ENCODE results near the gene C13orf46.
A peak's percentile ranks its signal among the peaks of the same experiment; 100 is the strongest.
"Not testable (repeated sequence)": the region's sequence is repeated elsewhere in the genome, so short reads cannot be mapped to it uniquely, and the experiment has no call there.

C13orf46 gene

GRCh38 chr13:113973218-113974164, at the start of gene C13orf46:
C13orf46 (minus strand) TSS chr13:113974076; CDS start chr13:113973997, 79 bp downstream.
- DNase-seq = no peak

GRCh38 chr13:114022876-114023275, 49.0 kb upstream of the C13orf46 start:
- DNase-seq = no peak

DNA sequence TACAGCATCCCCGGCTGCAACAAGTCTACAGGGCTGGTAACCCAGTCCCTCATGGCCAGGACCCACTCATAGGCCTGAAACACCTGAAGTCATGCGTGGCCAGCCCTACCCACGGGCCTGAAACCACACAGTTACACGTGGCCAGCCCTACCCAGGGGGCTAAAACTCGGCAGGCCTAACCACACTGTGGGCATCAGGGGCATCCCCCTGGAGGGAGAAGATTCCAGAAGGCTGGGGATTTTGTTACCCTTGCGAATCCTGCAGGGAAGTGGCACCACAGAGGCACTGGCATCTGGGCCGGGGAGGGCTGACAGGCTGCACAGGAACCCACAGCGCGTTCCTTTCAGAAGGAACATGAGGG, 48.4 kb upstream of the C13orf46 start:
- no peak for DNase-seq

- no peak for DNase-seq
These were observed 47.8 kb upstream of the C13orf46 start for GRCh38 chr13:114021464-114022308.

DNA sequence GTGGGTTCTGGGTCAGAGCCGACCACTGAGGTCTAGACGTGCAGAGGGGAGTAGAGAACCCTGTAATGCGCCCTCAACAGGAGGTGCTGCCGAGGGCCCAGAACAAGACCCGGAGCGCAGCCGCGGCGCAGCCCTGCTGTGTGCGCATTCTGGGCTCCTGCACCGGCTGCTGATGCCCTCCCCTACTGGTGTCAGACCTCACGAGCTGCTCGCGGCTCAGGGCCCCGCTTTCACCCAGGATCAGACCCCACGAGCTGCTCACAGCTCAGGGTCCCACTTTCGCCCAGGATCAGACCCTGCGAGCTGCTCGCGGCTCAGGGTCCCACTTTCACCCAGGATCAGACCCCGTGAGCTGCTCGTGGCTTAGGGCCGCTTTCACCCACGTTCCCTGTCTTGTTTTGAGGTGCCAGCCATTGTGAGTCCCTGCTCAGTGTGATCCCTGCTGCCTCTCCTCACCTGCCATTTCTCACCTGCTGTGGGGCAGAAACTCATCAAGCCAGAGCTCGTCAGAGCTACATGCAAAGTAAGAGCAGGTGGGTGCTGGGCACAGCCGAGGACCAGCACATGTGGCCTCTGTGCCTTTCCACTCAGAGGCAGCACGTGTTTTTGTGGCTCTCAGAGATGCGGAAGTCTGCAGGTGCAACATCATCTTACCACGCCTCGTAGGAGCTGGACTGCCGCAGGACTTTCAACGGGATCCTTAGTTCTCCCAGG, 47.0 kb upstream of the C13orf46 start:
- DNase-seq = peak; percentile 34

GRCh38 chr13:114020134-114020533, 46.3 kb upstream of the C13orf46 start:
- DNase-seq = not testable (repeated sequence)

GRCh38 chr13:114019367-114019766, 45.5 kb upstream of the C13orf46 start:
- no peak for DNase-seq

DNA sequence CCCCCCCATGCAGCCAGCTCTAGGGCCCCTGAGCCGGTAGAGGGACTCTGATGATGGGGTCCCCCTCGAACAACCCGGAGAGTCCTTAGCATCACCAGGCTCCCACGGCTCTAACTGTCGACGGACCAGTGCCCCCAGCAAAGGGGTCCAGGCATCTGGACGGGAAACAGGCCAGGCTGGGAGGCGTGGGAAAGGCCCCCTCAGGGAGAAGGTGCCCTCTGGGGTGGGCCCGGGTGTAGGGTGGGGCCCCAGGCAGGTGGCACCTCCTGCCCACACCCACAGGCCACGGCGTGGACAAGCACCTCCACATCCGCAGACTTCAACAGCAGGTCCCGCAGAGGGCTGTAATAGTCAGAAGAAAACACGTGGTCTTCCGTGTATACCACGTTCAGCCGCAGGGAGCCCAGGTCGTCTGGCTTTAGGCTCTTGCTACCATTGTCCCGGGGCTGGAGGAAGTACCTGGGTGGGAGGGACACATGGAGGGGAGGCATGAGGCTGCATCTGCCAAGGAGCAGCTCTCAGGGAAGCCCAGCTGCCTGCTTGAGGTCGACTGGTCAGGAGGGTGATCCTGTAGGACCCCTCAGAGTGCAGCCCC, 44.7 kb upstream of the C13orf46 start:
- no peak for DNase-seq

DNA sequence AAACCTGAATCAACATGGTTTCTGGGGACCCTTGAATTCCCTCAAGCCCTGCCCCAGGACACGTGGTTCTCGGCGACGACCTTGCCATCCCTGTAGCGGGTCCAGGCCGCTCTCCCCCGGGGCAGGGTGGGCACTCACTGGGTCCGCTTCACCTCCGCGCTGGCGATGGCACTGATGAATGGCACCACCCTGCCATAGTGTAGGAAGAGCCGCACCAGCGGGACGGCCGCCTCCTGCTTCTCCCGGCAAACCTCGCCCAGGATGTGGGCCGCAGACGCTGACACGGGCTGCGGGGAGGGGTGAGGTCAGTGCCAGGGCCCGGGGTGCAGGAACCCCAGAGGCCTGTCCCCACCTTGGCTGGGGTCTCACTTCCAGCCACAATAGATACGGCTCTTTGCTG, 44.1 kb upstream of the C13orf46 start:
- no peak for DNase-seq

- no peak for DNase-seq
These were observed 43.3 kb upstream of the C13orf46 start for GRCh38 chr13:114017028-114017630.

DNA sequence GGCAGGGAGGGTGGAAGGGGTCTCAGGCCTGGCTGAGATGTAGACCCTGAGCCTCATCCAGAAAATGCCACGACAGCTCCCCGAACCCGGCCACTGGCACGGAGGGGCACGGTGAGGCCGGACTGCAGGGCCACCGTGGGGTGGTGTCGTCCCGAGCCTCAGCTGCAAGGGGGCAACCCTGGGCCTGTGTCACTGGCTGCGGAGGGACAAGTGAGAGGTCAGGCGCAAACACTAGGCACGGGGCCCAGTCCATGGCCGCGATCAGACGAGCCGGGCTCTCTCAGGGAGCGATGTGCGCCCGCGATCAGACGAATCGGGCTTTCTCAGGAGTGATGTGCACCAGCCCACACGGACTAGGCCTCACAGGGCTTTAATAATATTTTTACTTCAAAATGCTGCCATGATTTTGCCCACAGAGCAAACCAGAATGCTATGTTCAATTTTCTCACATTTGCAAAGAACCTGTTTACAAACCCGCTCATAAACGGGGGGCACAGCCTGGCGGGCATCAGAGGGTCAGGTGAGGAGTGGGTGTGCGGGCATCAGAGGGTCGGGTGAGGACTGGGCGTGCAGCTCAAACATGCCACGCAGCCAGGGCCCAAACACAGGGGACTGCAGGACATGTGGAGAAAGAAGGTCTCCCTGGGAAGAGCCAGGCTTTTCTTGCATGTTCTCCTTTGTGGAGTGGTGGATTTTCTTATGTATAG, 42.6 kb upstream of the C13orf46 start:
- DNase-seq = no peak

DNA sequence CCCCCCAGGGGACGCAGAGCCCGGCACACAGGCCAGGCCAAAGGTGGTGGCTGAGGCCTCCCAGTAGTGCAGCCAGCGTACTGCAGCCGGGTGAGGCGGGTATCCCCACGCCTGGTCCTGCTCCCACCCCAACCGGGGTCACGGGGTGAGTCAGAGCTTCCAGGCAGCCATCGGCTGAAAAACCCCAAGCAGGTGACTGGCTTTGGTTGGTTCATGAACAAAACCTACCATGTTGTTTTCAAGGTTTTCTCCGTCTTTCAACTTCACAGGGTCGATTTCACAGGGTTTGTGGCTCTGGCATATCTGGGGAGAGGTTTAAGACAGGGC, 42.1 kb upstream of the C13orf46 start:
- no peak for DNase-seq

- DNase-seq = no peak
These were observed 41.5 kb upstream of the C13orf46 start for GRCh38 chr13:114015111-114015968.

DNA sequence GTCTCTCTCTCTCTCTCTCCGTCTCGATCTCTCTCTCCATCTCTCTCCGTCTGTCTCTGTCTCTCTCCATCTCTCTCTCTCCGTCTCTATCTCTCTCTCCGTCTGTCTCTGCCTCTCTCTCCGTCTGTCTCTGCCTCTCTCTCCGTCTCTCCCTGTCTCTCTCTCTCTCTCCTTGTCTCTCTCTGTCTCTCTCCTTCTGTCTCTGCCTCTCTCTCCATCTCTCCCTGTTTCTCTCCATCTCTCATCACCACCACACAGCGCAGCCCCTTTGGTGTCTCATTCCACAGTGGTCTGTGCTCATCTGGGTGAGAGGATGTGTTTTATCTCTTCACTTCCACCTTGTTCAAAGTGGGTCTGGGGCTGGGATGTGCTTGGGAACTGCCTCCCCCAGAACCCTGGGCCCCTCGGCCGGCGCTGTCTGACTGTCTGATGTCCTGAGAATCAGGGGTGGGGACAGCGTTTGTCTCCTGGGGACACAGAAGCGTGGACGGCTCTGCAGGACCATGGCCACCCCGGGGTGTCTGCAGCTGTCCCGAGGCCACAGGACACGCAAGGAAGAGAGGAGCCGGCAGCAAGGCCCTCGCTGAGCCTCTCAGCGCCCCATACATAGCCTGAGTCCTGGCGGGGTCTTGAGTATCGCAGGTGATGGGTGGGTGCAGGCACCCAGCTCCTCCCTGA, 40.2 kb upstream of the C13orf46 start:
- no peak for DNase-seq

DNA sequence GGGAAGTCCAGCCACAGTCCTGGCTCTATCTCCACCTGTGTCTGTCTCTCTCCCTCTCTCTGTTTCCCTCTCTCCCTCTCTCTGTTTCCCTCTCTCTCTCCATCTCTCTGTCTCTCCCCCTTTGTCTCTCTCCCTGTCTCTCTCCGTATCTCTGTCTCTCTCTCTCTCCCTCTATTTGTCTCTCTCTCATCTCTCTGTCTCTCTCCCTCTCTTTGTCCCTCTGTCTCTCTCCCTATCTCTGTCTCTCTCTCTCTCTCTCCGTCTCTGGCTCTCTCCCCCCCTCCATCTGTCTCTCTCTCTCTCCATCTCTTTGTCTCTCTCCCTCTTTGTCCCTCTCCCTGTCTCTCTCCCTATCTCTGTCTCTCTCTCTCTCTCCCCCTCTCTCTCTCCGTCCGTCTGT, 39.5 kb upstream of the C13orf46 start:
- no peak for DNase-seq

GRCh38 chr13:114012921-114013320, 39.0 kb upstream of the C13orf46 start:
- DNase-seq = no peak

DNA sequence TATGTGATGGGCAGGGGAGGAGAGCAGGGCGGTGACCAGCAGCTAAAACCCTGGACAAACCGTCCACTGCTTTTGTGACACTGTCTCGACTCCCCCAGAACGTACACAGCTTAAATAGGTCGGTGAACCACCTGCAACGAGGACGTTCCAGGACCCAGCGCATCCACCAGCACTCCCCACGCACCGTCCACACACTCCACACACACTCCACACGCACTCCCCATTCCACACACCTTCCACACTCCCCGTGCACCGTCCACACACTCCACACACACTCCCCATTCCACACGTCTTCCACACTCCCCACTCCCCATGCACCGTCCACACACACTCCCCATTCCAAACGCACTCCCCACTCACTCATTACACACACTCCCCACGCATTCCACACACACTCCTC, 38.3 kb upstream of the C13orf46 start:
- no peak for DNase-seq

GRCh38 chr13:114011226-114011625, 37.4 kb upstream of the C13orf46 start:
- no peak for DNase-seq

DNA sequence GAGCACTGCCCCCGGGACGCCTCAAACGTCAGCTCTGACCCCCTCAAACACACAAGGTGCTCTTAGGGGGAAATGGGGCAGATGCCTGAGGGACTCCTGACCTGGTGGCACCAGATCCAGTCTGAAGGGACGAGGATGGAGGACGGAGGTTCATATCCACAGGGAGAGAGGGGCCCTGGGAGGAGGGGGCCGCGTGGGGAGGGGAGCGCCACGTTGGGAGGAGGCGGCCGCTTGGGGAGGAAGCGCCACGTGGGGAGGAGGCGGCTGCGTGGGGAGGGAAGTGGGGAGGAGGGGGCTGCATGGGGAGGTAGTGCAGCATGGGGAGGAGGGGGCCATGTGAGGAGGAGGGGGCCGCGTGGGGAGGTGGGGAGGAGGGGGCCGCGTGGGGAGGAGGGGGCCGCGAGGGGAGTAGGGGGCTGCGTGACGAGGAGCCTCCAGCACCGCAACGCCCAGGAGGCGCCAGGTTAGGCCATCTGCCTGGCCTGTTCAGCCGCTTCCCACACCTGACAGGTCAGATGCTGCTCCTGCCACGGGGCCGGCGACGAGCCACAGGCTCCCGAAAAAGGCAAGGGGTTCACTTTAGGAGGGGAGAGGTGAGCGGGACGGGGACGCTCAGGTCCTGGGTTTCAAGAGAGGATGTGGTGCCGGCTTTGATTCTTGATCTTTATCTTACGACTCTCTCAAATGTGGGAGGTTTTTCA, 36.7 kb upstream of the C13orf46 start:
- DNase-seq = no peak
